Hematopoietic multipotent progenitor cell treated with erythropoietin and hydrocortisone succinate and interleukin-3 and kit ligand, for 4 days (in vitro differentiated cells): ENCODE measurements around the gene PDCD6IP.
"Not testable (repeated sequence)": the region's sequence is repeated elsewhere in the genome, so short reads cannot be mapped to it uniquely, and the experiment has no call there.

Experiments
- DNase-seq: peaks from one replicate; pipeline ENCODE4 v3.0.0-alpha.2; 2015

The PDCD6IP gene

DNA sequence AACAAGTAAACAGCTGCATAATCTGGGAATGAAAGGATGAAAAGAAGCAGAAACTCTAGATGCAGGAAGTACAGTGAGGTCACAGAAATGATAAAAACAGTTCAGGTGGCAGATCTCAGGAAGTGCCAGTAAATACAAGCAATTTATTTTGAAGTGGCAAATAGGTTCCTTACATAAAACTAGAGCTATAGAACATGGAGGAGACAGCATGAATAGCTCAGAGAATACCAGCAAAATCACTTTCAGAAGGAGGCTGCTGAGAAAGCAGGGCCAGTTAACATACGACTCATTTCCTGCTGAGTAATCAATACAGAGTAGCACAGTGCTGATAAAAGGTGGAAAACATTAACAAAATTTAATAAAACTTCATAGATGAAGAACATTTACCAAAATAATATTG, 57.0 kb downstream of the PDCD6IP start:
- DNase-seq = not testable (repeated sequence)

GRCh38 chr3:33855884-33856546, 57.6 kb downstream of the PDCD6IP start:
- no peak for DNase-seq

GRCh38 chr3:33857701-33858100, 59.3 kb downstream of the PDCD6IP start:
- DNase-seq = not testable (repeated sequence)

DNA sequence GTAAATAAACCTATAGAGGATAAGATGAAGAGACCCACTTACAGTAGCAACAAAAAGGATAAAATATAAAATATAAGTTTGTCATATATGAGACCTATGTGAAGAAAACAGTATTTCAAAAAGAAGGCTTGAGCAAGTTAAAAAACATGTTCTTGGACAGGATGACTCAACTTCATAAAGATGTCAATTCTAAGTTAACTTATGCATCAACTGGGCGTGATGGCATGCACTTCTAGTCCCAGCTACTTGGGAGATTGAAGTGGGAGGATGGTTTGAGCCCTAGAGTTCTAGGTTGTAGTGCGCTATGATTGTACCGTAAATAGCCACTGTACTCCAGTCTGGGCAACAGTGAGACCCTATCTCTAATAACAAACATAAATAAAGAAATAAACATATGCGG, 59.7 kb downstream of the PDCD6IP start:
- no peak for DNase-seq

DNA sequence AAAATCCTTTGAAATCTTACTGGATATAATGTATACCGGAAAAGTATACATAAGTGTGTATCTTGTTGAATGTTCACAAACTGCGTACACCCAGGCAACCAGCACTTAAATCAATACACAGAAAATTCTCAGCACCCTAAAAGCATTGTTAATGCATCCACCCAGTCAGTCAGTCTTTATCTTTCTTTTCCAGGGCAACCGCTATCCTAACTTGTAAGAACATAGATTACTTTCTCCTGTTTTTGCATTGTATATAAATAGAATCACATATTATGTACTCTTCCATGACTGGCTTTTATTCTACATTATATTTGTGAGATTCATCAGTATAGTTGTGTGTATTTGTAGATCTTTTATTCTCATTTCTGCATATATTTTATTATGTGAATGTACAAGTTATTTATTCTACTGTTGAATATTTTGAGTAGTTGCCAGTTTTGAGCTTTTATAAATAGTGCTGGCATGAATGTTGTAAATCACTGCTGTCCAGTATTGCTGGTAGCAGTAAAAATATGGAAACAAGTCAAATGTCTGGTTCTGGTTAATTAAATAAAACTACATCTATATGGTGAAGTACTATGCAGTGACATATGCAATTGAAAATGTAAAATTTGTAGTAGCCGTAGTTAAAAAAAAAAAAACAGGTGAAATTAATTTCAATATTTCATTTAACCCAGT, 62.1 kb downstream of the PDCD6IP start:
- peak; percentile 21 for DNase-seq

GRCh38 chr3:33865133-33865532, 66.7 kb downstream of the PDCD6IP start:
- DNase-seq = no peak

- no peak for DNase-seq
Observed at GRCh38 chr3:33868309-33868708, 69.9 kb downstream of the PDCD6IP start.

DNA sequence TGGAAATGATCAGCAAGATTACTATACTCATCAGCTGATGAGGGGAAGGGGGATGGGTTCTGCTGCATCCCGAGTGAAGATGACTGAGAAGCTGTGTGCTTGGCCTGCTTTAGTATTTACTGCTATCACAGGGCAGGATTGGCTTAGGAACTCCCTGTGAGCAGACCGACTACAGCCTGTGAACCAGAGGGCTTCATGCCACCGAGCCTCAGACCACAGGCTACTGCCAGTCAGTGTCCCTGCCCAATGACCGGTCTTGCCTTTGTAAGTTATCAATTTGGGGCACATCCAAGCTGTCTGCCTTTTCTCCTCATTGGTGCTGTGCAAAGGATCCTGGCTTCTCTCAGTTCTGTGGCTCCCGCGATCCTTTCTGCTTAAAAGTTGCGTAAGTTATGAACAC, 71.5 kb downstream of the PDCD6IP start:
- no peak for DNase-seq

DNA sequence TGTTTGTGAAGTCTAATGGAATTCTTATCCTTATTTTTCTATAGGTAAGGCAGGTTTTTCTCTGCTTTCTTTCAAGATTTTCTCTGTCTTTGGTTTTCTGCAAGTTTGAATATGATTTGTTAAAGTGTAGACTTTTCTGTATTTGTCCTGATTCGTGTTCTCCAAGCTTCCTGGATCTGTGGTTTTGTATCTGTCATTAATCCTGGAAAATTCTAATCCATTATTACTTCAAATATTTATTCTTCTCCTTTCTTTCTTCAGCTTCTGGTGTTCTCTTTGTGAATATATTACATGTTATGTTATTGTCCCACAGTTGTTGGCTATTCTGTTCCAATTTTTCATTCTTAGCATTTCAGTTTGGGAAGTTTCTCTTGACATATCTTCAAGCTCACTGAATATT, 76.4 kb downstream of the PDCD6IP start:
- no peak for DNase-seq

DNA sequence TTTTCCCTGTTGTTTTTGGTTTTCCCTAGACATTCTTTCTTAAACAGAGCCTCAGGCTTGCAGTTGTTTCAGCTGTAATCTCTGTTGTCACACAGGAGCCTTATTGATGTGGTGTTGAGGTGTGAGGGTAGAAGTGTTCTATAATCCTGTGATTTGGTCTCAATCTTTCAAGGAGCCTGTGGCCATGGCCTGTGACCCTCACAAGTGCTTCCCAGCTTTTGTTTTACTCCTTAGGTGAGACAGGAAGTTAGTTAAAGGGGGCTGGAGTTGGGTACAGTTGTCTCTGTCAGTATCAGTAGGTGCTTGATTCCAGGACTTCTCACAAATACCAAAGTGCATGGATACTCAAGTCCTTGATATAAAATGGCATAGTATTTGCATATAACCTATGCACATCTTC, 77.2 kb downstream of the PDCD6IP start:
- DNase-seq = no peak

GRCh38 chr3:33877187-33877586, 78.8 kb downstream of the PDCD6IP start:
- DNase-seq = no peak

DNA sequence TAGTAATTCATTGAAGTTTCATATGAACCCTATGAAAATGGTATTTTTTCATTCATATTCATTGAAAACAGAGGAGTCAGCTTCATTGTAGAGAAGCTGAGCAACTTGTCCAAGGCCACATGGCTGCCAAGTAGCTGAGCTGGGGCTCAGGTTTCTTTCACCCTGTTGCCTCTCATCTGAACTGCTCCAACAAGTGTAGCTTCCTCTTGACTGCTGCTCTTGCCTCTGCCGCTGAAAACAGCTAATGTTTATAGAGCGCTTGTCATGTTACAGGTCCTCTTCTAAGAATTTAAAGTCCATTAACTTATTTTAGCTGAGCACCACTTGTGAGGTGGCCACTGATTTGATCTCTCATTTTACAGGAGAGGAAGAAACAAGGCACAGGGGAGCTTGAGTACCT, 81.1 kb downstream of the PDCD6IP start:
- DNase-seq = no peak

DNA sequence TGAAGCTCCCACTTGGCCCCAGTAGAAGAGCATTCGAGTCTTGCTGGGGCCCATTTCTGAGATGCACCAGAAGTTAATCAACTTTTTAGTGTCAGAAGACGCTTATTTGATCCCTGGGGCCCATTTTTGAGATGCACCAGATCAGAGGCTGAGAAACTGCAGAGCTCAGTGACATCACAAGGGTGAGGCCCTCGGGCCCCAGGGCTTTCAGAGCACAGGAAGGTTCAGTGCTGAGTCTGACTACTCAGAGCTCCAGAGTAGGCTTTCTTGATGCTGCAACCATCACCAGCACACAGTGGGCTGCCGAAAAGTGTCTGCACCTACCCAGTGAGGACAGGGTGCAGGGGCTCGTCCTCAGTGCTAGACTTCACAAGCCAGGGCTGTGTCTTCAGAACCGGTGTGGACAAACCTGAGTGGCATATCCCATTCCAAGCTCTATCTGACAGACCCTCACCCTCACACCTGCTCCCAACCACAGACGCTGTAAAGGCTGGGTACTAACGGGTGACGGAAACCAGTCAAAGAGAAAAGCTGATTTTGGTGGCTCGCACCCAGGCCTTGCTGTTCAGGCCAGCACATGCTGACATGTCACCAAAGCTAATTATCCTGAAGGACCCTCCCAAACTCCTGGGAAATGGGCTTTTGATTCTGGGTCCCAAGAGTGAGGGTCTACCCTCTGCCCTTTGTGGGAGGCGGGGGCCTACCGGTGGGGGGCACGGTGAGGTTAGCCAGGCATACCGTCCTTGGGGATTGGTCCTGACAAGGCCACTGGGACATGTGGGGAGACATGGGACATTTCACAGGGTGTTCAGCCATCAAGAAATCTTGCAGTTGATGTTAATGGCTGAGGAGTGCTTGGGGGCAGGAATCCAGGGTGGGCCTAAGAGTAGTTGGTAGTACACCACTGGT, 83.0 kb downstream of the PDCD6IP start:
- DNase-seq = no peak

- DNase-seq = no peak
Observed at GRCh38 chr3:33882296-33882695, 83.9 kb downstream of the PDCD6IP start.

DNA sequence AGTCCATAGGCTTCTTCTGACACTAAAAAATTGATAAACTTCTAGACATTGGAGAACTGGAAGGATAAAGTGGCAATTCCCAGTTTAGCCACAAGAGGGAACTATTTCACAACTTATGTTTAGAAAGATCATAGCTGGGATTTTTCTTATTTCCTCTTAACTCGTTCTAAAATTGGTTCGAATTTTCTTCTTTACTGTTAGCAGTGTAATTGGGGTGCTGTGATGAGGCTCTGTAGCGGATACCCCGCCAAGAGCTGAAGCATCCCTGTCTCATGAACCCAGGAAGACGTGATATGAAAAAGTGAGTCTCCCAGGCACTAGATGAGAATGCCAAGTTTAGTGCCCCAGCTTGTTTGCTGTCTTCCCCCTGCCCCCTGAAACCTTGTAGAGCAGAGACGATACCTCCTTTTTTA, 85.1 kb downstream of the PDCD6IP start:
- DNase-seq = peak; percentile 75

DNA sequence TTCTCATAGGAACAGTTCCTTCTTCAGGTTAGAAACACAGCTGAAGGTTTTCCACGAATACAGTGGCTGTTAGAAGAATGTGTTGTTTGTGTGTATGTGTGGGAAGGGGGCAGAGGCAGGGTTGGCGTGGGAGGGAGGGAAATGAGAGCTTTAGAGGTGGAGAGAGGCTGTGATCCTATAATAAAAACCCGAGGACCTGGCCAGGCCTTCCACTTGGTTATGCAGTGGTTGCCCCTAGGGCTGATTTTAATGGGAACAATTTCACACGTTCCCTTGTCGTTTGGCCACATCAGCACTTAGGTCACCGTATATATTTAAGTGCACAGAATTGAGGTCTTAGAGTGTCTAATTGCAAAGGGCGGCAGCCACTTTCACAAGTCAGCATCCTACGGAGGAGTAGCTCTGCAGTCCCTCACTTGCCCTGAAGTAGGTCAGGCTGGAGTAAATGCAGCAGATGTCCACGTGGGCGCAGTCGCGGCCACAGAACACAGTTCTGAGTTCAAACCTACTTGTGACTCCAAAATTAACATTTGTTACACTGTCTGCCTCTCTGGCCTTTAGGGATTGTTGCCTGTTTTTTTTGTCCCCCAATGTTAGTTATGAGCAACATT, 85.6 kb downstream of the PDCD6IP start:
- DNase-seq = peak; percentile 37

DNA sequence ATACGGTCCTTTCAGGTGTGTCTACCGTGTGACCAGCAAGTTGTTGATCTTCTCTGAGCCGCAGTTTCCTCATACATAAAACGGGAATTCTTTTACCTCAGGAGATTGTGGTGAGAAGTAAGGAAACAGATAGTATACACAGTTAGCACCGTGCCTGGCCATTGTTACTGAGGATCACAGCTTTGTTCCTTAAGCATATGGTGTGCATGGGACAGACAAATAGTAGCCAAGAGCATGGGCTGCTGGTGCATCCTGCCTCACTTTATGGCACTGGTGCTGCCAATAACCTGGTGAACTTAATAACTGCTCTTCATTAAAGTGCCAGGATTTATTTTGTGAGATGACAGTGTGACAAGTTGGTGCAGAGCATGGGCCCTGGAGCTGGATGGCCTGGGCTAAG, 86.3 kb downstream of the PDCD6IP start:
- no peak for DNase-seq

DNA sequence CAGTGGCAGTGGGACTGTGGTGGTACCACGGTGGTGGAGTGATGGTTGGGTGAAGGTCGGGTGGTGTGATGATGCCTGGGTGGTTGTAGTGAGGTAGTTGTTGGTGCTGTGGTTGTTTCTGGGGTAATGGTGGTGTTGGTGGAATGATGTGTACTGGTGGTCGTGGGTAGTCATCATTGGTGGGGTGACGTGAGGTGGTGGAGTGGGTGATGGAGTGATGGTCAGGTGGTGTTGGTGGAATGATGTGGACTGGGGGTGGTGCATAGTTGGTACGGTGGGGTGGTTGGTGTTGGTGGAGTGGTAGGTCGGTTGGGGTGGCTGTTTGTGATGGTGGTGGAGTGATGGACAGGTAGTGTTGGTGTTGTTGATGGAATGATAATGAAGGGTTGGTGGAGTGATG, 87.1 kb downstream of the PDCD6IP start:
- no peak for DNase-seq

DNA sequence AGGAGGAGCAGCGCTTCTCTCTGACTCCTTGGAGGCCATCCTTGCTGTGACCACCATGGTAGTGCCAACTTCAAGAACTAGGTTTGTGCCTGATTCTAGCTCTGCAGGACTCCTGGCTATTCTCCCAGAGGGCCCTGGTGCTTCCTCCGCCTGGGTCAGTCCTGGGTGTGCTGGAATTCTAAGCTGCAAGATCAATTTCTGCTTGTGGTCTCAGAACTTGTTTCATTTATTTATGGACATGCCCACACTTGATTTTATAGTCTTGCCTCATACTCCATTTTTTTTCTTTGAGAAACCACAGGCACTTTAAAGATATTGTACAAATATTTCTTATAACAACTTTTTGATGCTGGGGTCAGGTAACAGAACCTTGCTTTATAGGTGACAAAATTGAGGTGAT, 87.6 kb downstream of the PDCD6IP start:
- no peak for DNase-seq

- DNase-seq = no peak
Observed at GRCh38 chr3:33887478-33887877, 89.0 kb downstream of the PDCD6IP start.

GRCh38 chr3:33889394-33890039, 91.1 kb downstream of the PDCD6IP start:
- no peak for DNase-seq

- no peak for DNase-seq
Observed at GRCh38 chr3:33892655-33893054, 94.2 kb downstream of the PDCD6IP start.

DNA sequence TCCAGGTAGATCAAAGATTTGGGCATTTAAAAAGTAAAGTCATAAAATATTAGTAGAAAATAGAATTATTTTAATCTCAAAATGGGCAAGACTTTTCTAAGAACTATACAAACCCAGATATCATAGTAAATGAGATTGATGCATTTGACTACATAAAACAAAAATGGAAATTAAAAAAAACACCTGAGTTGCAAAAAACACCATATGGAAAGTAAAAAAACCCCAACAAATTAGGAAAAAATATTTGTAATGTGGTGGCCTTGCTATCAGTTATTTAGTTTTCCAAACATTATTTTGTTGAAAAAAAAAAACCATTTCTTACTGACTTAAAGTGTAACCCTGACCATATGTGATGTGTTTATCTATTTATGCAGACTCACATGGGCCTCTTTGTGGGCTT, 97.2 kb downstream of the PDCD6IP start:
- DNase-seq = no peak
